Lower leg skin (tissue), 3 donors: ENCODE data around the gene ATPAF2.

Experiments used
- CTCF ChIP-seq, 3 donors: fragments of 450-650 bp; IDR thresholded peaks; one replicate each; pipeline ENCODE4 v1.5.1; 2016; ENCODE audit warnings: antibody characterized with exemption in 3 of 3, mild to moderate bottlenecking in 3 of 3, moderate library complexity in 2 of 3
- POLR2A ChIP-seq, 2 donors: fragments of 450-650 bp; IDR thresholded peaks; one replicate each; pipeline ENCODE4 v1.6.1; 2016 to 2017; ENCODE audit warnings: antibody characterized with exemption in 2 of 2, mild to moderate bottlenecking in 1 of 2, moderate library complexity in 1 of 2

- TF ChIP-seq CTCF (IDR thresholded peaks at IDR 0.05) (no peak), POLR2A (IDR thresholded peaks at IDR 0.05) (no peak)
Measured at GRCh38 chr17:17983776-17984175, 55.2 kb downstream of the ATPAF2 start.
